Measurements from ENCODE around the gene PIP4P1. TPM values are rescaled to one million over a fixed set of nuclear protein-coding genes. Genes with fewer than 3 reads are reported as not detected.

PIP4P1 gene
- total and polyA plus RNA-seq, 10 of the 15 experiments (the other 5 are each of a cell fraction or from before 2014, with no cell fraction given), result 19.1 to 47.4 (median 39.7) TPM

DNA sequence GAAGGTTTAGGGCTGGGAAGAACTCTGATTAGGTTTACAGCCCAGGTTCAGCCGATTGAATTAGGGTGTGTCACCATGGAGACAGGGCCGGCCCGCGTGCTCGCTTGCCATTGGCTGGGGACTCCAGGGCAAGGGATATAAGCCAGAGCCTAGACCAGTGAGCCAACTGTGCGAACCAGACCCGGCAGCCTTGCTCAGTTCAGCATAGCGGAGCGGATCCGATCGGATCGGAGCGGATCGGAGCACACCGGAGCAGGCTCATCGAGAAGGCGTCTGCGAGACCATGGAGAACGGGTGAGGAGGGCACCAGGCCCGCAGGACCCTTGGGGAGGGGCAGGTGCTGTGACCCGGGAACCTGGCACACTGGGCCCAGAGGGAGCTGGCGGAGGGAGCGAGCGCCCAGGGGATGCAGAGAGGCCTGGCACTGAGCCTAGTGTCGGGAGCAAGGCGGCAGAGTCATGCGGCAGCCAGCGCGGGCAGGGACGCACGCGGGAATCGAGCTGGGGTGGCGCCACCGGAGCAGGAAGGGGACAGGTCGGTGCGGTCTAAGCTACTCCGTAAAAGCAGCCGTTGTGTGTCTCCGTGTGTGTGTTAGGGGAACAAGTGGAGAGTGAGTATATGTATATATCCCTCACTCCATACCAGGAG, 8.1 kb upstream of the PIP4P1 start, which contains the start of gene PNP (continued):
- TF ChIP-seq, protein P1, sequence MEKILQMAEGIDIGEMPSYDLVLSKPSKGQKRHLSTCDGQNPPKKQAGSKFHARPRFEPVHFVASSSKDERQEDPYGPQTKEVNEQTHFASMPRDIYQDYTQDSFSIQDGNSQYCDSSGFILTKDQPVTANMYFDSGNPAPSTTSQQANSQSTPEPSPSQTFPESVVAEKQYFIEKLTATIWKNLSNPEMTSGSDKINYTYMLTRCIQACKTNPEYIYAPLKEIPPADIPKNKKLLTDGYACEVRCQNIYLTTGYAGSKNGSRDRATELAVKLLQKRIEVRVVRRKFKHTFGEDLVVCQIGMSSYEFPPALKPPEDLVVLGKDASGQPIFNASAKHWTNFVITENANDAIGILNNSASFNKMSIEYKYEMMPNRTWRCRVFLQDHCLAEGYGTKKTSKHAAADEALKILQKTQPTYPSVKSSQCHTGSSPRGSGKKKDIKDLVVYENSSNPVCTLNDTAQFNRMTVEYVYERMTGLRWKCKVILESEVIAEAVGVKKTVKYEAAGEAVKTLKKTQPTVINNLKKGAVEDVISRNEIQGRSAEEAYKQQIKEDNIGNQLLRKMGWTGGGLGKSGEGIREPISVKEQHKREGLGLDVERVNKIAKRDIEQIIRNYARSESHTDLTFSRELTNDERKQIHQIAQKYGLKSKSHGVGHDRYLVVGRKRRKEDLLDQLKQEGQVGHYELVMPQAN (conservative IDR thresholded peaks at IDR 0.05), result peak; percentile 68
- TF ChIP-seq NFYA (IDR thresholded peaks at IDR 0.05; ENCODE audit: borderline replicate concordance, low read depth, low read length), result no peak
- no peak for TF ChIP-seq RCOR1 (conservative IDR thresholded peaks at IDR 0.05; ENCODE audit: low read depth, low read length)
- TF ChIP-seq ZZZ3 (IDR thresholded peaks at IDR 0.05; ENCODE audit: control insufficient read depth, insufficient read length, low read depth), result no peak

DNA sequence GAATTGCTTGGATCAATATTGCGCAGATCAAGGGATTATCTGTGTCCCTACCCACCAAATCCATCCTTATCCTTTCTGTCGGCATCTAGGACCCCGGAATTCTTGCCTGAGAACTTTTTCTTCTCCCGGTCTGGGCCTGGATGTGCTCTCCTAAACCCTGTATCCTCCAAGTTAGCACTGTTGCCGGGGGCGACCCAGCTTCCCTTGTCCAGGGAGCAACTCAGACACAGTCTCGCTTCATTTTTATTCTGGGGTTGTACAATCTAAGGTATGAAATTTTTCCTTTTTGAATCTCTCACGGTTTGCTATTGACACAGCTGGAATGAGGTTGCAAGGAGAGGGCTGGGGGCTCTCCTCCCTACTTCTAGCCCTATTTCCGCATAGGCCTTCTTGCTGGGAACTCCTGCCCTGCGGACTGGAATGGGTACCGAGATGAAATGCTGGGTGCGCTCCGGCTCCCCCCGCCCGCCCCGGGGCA, 7.6 kb upstream of the PIP4P1 start:
- no TSS peak for BruUV-seq (replicated peaks)
- Histone ChIP-seq H3K27ac (ENCODE audit: control insufficient read depth, insufficient read depth) (no peak overlapping the region), H3K79me2 (ENCODE audit: control insufficient read depth, insufficient read depth, low read length) (peaks cover 31% of the 10 kb centered on the region), H3K4me3 (peak overlapping the region; percentile 85), H2AFZ (ENCODE audit: control insufficient read depth, low read depth, low read length) (peak overlapping the region; percentile 83), H3K27me3 (replicated peaks in 1 of 2; ENCODE audit: control insufficient read depth in 2 of 2, insufficient read depth in 2 of 2, low read length in 1 of 2) (no peaks in the 10 kb centered on the region), H3K36me3 (ENCODE audit: control insufficient read depth in 2 of 2, insufficient read depth in 2 of 2, low read length in 1 of 2) (peaks cover 0 to 9% of the 10 kb centered on the region in 2 experiments; a peak in 3 of 4 replicates), H4K20me1 (ENCODE audit: control insufficient read depth, insufficient read depth) (no peaks in the 10 kb centered on the region), H3K9ac (ENCODE audit: control insufficient read depth, insufficient read depth, low read length) (no peak overlapping the region; the same call in 1 of the 2 replicates), H3K4me1 (ENCODE audit: control insufficient read depth, insufficient read depth, low read length) (peaks cover 7% of the 10 kb centered on the region; the same call in 1 of the 2 replicates), H3K9me3 (replicated peaks; ENCODE audit: control insufficient read depth, insufficient read depth, low read length) (no peaks in the 10 kb centered on the region), H3K4me2 (ENCODE audit: control insufficient read depth, insufficient read depth) (peak overlapping the region; percentile 88)
- ChIA-PET CTCF (interaction anchor here (1.0 to 3.2 kb wide), 4 partner anchors 7 to 53 kb away, joined by 4 to 10 read pairs (median 4); partner anchors contain the start of gene PIP4P1), SMC1A (ENCODE audit: uncharacterized antibody, unreplicated experiment) (interaction anchor here (1.1 kb wide), 1 partner anchor 13 kb away, joined by 3 read pairs; no protein-coding TSS in a partner anchor), POLR2A (interaction anchor here (1.8 to 4.3 kb wide), 2 partner anchors 20 to 23 kb away, joined by 10 to 28 read pairs; no protein-coding TSS in a partner anchor), RAD21 (ENCODE audit: unreplicated experiment) (interaction anchor here (2.4 kb wide), 1 partner anchor 20 kb away, joined by 20 read pairs; no protein-coding TSS in a partner anchor)
- no peak for FAIRE-seq
- TF ChIP-seq, protein P2, sequence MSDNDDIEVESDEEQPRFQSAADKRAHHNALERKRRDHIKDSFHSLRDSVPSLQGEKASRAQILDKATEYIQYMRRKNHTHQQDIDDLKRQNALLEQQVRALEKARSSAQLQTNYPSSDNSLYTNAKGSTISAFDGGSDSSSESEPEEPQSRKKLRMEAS (IDR thresholded peaks at IDR 0.05; ENCODE audit: low read depth, low read length), result no peak
- intact Hi-C loops (cut with micrococcal nuclease; ENCODE audit: unreplicated experiment), result no loop called here
- 24% methylated on average over 16 of the region's 16 CpGs for WGBS (ENCODE audit: insufficient coverage, insufficient replicate concordance, low lambda C conversion rate, missing lambda C conversion rate)
- no peak; the same call in 1 of the 3 replicates for ATAC-seq
- in situ Hi-C loops (cut with MboI), result no loop called here
- no peak for DNase-seq (ENCODE audit: low read depth, low spot score)
